Activated CD8-positive, alpha-beta T cell treated with anti-CD3 and anti-CD28 coated beads for 36 hours (primary cell): ENCODE measurements around the gene GTPBP1. TPM values are rescaled to one million over a fixed set of nuclear protein-coding genes. Genes with fewer than 3 reads are reported as not detected.

Experiments used
- ATAC-seq: fragments of 200-7000 bp; cut with Tn5 transposase; one replicate; pipeline ENCODE4 v1.10.0; 2021; ENCODE audit warnings: mild to moderate bottlenecking, moderate library complexity
- CTCF ChIA-PET: fragments of 350-600 bp; sonication (Branson Sonifier 250); formaldehyde crosslinking; loops from one replicate; lab custom pipeline; 2021; ENCODE audit warnings: antibody characterized with exemption; lab: Charles Lee
- POLR2A ChIA-PET: fragments of 350-600 bp; sonication (Branson Sonifier 250); formaldehyde crosslinking; loops from one replicate; lab custom pipeline; 2021; ENCODE audit warnings: antibody characterized with exemption; lab: Charles Lee
- DNase-seq: peaks from one replicate; pipeline ENCODE4 v3.0.0-alpha.2; 2020
- H3K27ac Mint-ChIP-seq: one replicate; pipeline ENCODE4 v1.8.0; 2021; ENCODE audit warnings: mild to moderate bottlenecking, mixed read lengths
- H3K27me3 Mint-ChIP-seq: one replicate; pipeline ENCODE4 v1.8.0; 2021; ENCODE audit warnings: mixed read lengths
- H3K36me3 Mint-ChIP-seq: one replicate; pipeline ENCODE4 v1.8.0; 2021; ENCODE audit warnings: low read depth, mixed read lengths
- H3K4me1 Mint-ChIP-seq: one replicate; pipeline ENCODE4 v1.8.0; 2021; ENCODE audit warnings: low read depth, mixed read lengths
- H3K4me3 Mint-ChIP-seq: one replicate; pipeline ENCODE4 v1.8.0; 2021; ENCODE audit warnings: mild to moderate bottlenecking, moderate library complexity, mixed read lengths
- H3K9me3 Mint-ChIP-seq: one replicate; pipeline ENCODE4 v1.8.0; 2021; ENCODE audit warnings: mixed read lengths
- intact Hi-C: fragments of 100-400 bp; cut with micrococcal nuclease; formaldehyde crosslinking; loops from one replicate; pipeline ENCODE4 v1.10.0; 2022
- total RNA-seq, 2 experiments: library from RNA; stranded (reverse); gene quantifications; one replicate each; pipeline ENCODE4 v1.2.3, GENCODE V29; 2021
- TF ChIP-seq, protein P1 (sequence below): fragments of 200-600 bp; IDR thresholded peaks from one replicate; pipeline ENCODE4 v1.8.0; 2022; ENCODE audit warnings: antibody characterized with exemption, mild to moderate bottlenecking

GTPBP1 gene
- total RNA-seq, 2 experiments from 2014 or later: 93.3 to 97.6 TPM

DNA sequence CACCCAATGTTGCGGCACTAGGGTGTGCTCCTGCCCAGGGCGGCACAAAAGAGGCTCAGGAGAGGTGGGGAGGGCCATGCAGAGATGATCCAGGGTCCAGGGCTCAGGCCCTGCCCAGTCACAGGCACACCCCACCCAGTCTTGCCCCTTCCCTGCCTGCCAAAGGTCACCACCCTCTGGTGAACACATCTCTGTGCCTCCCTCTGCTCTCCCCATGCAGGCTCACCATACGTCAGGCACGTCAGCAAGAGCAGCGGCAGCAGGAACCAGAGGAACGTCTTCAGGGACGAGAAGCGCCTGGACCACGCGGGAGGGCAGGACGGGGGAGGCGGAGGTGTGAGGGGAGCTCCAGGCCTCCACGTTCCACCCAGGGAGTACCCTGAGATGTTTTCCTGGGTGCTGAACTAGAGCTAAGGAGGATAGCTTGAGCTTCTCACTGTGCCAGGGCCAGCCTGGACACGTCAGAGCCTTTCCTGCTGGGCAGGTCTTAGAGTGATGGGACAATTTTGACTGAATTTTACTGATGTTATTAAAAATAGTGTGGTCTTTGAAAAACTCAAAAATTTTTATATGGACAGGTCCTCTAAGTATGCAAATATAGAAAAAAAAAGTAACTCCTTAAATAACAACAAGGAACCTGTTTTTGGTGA, 42.9 kb downstream of the GTPBP1 start:
- Mint-ChIP-seq H3K27me3 (no peaks in the 10 kb centered on the region), H3K4me3 (no peak overlapping the region), H3K9me3 (no peaks in the 10 kb centered on the region), H3K4me1 (peaks cover 55% of the 10 kb centered on the region), H3K36me3 (peaks cover 78% of the 10 kb centered on the region), H3K27ac (peak overlapping the region; percentile 83)
- ATAC-seq: no peak
- intact Hi-C loops: no loop called here
- DNase-seq: no peak
- TF ChIP-seq, protein P1, sequence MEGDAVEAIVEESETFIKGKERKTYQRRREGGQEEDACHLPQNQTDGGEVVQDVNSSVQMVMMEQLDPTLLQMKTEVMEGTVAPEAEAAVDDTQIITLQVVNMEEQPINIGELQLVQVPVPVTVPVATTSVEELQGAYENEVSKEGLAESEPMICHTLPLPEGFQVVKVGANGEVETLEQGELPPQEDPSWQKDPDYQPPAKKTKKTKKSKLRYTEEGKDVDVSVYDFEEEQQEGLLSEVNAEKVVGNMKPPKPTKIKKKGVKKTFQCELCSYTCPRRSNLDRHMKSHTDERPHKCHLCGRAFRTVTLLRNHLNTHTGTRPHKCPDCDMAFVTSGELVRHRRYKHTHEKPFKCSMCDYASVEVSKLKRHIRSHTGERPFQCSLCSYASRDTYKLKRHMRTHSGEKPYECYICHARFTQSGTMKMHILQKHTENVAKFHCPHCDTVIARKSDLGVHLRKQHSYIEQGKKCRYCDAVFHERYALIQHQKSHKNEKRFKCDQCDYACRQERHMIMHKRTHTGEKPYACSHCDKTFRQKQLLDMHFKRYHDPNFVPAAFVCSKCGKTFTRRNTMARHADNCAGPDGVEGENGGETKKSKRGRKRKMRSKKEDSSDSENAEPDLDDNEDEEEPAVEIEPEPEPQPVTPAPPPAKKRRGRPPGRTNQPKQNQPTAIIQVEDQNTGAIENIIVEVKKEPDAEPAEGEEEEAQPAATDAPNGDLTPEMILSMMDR: no peak
- CTCF ChIA-PET: interaction anchor here (1.4 to 4.5 kb wide), 3 partner anchors 15 to 24 kb away, joined by 4 to 33 read pairs (median 15); no protein-coding TSS in a partner anchor
- POLR2A ChIA-PET: interaction anchor here (0.6 to 40.0 kb wide), 2 partner anchors 25 to 1580 kb away, joined by 3 to 905 read pairs; partner anchors contain the start of gene GTPBP1

DNA sequence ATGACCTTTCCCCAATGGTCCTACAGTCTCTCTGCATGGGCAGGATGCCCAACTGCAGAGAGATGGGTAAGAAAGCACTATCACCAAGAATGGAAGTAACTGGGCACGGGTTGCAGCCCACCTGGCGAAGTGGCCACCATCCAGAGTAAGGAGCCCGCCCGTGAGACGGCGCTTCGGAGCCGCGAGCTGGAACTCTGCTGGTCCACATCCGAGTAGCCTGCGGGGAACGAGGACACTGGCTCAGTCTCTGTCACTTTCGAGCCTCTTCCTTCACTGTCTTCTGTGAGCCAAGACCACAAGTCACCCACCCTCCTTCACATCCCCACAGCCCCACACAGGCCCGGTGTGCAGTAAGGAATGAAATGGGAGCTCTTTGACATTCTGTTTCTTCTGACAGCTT, 44.4 kb downstream of the GTPBP1 start:
- no peak for DNase-seq
- Mint-ChIP-seq H3K4me3 (peak overlapping the region; percentile 80), H3K27ac (peak overlapping the region; percentile 83), H3K9me3 (no peaks in the 10 kb centered on the region), H3K4me1 (peaks cover 54% of the 10 kb centered on the region), H3K36me3 (peaks cover 76% of the 10 kb centered on the region), H3K27me3 (no peaks in the 10 kb centered on the region)
- ChIA-PET POLR2A (interaction anchor here (1.9 to 40.0 kb wide), 2 partner anchors 26 to 121 kb away, joined by 6 to 905 read pairs; partner anchors contain the start of gene GTPBP1), CTCF (interaction anchor here (2.3 to 5.7 kb wide), 3 partner anchors 16 to 19 kb away, joined by 9 to 39 read pairs (median 10); no protein-coding TSS in a partner anchor)
- intact Hi-C loops: loop anchor here (10.0 kb wide), 1 partner anchor 45 kb away; the partner anchor contains the start of genes GTPBP1 and JOSD1
- no peak for ATAC-seq
- TF ChIP-seq, protein P1: no peak

DNA sequence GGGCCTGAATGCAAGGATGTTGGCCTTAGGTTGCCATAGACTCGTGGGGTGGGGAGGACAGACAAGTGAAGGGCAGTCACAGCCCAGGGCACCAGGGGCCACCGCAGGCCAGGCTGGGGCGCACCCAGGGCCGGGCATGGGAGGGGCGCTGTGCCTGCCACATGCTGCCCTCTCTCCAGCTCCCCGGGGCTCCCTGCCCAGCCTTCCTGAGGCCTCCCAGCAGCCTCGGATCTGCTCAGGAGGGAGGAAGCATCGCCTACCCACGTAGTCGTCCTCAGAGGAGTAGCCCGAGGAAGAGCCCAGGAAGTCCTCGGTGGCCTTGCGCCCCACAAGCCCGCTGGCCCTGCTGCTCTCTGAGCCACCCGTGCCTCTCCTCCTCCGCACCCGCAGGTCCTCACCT, 44.9 kb downstream of the GTPBP1 start:
- Mint-ChIP-seq H3K27me3 (no peaks in the 10 kb centered on the region), H3K36me3 (peaks cover 70% of the 10 kb centered on the region), H3K9me3 (no peaks in the 10 kb centered on the region), H3K4me1 (peaks cover 52% of the 10 kb centered on the region), H3K27ac (peak overlapping the region; percentile 99), H3K4me3 (peak overlapping the region; percentile 80)
- POLR2A ChIA-PET: interaction anchor here (1.9 to 40.0 kb wide), 2 partner anchors 27 to 121 kb away, joined by 6 to 905 read pairs; partner anchors contain the start of gene GTPBP1
- intact Hi-C loops: loop anchor here (10.0 kb wide), 1 partner anchor 46 kb away; the partner anchor contains the start of genes GTPBP1 and JOSD1
- DNase-seq (no peak), ATAC-seq (no peak)
- TF ChIP-seq, protein P1: no peak
- CTCF ChIA-PET: interaction anchor here (0.8 to 5.7 kb wide), 5 partner anchors 8 to 18 kb away, joined by 3 to 39 read pairs (median 9); no protein-coding TSS in a partner anchor

DNA sequence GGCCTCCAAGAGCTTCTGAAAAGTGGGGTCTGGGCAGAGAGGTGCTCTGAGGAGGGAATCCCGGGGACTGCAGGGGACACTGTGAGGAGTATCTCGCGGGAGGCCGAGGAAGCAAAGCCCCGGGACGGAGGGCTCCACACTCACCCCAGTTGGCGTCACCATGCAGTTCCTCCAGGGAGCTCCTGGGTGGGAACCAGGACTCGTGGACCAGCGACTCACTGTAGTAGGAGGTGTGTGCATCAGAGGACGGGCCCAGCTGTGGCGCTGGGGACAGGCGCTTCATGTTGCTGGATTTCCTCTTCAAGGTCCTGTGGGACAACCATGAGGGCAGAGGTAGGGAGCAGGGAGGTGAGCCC, 45.3 kb downstream of the GTPBP1 start:
- TF ChIP-seq, protein P1: no peak
- intact Hi-C loops: loop anchor here (10.0 kb wide), 1 partner anchor 46 kb away; the partner anchor contains the start of genes GTPBP1 and JOSD1
- DNase-seq (no peak), ATAC-seq (no peak)
- peak overlapping the region; percentile 99 for H3K27ac Mint-ChIP-seq
- CTCF ChIA-PET: interaction anchor here (0.8 to 5.7 kb wide), 5 partner anchors 8 to 18 kb away, joined by 3 to 39 read pairs (median 9); no protein-coding TSS in a partner anchor
- no peaks in the 10 kb centered on the region for H3K27me3 Mint-ChIP-seq
- peaks cover 52% of the 10 kb centered on the region for H3K4me1 Mint-ChIP-seq
- H3K36me3 Mint-ChIP-seq: peaks cover 66% of the 10 kb centered on the region
- H3K9me3 Mint-ChIP-seq: no peaks in the 10 kb centered on the region
- POLR2A ChIA-PET: interaction anchor here (1.8 to 40.0 kb wide), 3 partner anchors 27 to 120 kb away, joined by 6 to 905 read pairs (median 6); partner anchors contain the start of genes GTPBP1 and TOMM22
- H3K4me3 Mint-ChIP-seq: peak overlapping the region; percentile 80
